Measurements from ENCODE around the gene HDAC6.

DNA sequence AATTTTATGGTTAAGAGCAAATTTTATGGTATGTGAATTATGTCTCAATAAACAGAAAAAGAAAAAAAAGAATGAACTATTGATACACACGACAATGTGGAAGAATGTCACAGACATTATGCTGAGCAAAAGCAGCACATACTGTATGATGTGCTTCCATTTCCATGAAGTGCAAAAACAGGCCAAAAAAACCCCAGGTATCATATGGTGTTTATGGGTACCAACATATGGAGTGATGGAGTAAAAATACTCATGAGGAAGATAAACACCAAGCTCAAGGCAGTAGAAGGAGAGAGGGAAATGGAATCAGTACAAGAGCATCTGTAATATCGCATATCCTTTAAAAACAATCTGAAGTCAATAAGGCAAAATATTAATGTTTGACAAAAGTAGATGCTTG, 19.7 kb upstream of the HDAC6 start:
- TF ChIP-seq, protein P1, sequence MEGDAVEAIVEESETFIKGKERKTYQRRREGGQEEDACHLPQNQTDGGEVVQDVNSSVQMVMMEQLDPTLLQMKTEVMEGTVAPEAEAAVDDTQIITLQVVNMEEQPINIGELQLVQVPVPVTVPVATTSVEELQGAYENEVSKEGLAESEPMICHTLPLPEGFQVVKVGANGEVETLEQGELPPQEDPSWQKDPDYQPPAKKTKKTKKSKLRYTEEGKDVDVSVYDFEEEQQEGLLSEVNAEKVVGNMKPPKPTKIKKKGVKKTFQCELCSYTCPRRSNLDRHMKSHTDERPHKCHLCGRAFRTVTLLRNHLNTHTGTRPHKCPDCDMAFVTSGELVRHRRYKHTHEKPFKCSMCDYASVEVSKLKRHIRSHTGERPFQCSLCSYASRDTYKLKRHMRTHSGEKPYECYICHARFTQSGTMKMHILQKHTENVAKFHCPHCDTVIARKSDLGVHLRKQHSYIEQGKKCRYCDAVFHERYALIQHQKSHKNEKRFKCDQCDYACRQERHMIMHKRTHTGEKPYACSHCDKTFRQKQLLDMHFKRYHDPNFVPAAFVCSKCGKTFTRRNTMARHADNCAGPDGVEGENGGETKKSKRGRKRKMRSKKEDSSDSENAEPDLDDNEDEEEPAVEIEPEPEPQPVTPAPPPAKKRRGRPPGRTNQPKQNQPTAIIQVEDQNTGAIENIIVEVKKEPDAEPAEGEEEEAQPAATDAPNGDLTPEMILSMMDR (IDR thresholded peaks at IDR 0.05; ENCODE audit: poor library complexity, severe bottlenecking): no peak
- TF ChIP-seq EP300 (conservative IDR thresholded peaks at IDR 0.05; ENCODE audit: poor library complexity, severe bottlenecking) (no peak), POLR2AphosphoS5 (IDR thresholded peaks at IDR 0.05) (no peak), RAD21 (conservative IDR thresholded peaks at IDR 0.05) (no peak), SMC3 (conservative IDR thresholded peaks at IDR 0.05; ENCODE audit: poor library complexity) (no peak), EZH2 (IDR thresholded peaks at IDR 0.05; ENCODE audit: borderline replicate concordance, insufficient read depth, low read length, poor library complexity, severe bottlenecking) (no peak), TAF1 (IDR thresholded peaks at IDR 0.05; ENCODE audit: low read depth) (no peak)
- TF ChIP-seq, protein P2, sequence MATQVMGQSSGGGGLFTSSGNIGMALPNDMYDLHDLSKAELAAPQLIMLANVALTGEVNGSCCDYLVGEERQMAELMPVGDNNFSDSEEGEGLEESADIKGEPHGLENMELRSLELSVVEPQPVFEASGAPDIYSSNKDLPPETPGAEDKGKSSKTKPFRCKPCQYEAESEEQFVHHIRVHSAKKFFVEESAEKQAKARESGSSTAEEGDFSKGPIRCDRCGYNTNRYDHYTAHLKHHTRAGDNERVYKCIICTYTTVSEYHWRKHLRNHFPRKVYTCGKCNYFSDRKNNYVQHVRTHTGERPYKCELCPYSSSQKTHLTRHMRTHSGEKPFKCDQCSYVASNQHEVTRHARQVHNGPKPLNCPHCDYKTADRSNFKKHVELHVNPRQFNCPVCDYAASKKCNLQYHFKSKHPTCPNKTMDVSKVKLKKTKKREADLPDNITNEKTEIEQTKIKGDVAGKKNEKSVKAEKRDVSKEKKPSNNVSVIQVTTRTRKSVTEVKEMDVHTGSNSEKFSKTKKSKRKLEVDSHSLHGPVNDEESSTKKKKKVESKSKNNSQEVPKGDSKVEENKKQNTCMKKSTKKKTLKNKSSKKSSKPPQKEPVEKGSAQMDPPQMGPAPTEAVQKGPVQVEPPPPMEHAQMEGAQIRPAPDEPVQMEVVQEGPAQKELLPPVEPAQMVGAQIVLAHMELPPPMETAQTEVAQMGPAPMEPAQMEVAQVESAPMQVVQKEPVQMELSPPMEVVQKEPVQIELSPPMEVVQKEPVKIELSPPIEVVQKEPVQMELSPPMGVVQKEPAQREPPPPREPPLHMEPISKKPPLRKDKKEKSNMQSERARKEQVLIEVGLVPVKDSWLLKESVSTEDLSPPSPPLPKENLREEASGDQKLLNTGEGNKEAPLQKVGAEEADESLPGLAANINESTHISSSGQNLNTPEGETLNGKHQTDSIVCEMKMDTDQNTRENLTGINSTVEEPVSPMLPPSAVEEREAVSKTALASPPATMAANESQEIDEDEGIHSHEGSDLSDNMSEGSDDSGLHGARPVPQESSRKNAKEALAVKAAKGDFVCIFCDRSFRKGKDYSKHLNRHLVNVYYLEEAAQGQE (IDR thresholded peaks at IDR 0.05; ENCODE audit: borderline replicate concordance): no peak

Data from neural cell (in vitro differentiated cells).